HG03135 (cell line): ENCODE measurements around the gene ZDHHC22.

ENCODE experiments used
- ATAC-seq: cut with Tn5 transposase; IDR thresholded peaks from one replicate; pipeline ENCODE4 v1.9.1; 2021; ENCODE audit warnings: mild to moderate bottlenecking, moderate library complexity; ENCODE audit not compliant: unreplicated experiment

The ZDHHC22 gene

DNA sequence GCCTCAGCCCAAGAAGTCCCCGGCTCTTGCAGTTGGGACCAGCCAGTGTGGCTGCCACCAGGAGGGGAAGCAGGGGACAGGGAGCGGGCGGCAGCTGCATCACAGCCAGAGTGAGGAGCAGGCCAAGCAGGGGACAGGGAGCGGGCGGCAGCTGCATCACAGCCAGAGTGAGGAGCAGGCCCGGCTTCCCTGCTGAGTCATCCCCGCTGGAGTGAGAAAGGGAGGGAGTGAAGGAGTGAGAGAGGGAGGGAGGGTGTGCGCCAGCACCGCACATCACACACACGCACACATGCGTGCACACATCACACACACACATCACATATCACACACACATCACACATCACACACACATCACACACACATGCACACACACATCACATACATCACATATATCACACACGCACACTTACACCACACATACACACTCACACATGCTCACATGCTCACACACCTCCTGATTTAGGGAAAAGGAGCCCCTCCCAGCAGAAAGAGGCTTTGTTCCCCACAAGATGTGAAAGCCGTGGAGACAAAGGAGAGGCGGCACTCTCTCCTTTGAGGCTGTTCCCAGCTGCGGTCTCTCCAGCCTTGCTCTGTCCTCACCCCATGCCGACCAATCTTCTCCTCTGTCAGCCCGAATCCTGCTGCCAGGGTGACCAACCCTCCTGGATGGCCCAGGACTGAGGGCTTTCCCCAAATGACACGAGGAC is 16.7 kb upstream of the ZDHHC22 start:
- ATAC-seq = no peak

DNA sequence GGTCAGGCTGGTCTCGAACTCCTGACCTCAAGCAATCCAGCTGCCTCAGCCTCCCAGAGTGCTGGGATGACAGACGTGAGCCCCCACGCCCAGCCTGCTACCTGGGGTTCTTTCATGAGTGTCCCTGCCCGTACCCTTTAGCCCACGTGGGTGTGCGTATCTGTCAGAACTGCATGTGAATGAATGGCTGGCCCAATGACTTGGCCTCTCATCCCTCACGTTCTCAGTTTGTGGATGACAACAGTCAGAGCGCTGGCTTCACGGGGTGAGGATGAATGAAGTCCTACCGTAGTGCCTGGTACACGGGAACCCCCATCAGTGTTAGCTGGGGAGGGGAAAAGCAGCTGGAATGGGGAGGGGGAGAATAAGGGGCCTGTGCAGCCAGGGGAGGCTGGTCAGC is 16.1 kb upstream of the ZDHHC22 start:
- ATAC-seq = no peak

- ATAC-seq = no peak
Observed at GRCh38 chr14:77155083-77155482, 13.5 kb upstream of the ZDHHC22 start.

- ATAC-seq = no peak
Observed at GRCh38 chr14:77154421-77154820, 12.8 kb upstream of the ZDHHC22 start.

GRCh38 chr14:77153802-77154201 is 12.2 kb upstream of the ZDHHC22 start:
- ATAC-seq = no peak

DNA sequence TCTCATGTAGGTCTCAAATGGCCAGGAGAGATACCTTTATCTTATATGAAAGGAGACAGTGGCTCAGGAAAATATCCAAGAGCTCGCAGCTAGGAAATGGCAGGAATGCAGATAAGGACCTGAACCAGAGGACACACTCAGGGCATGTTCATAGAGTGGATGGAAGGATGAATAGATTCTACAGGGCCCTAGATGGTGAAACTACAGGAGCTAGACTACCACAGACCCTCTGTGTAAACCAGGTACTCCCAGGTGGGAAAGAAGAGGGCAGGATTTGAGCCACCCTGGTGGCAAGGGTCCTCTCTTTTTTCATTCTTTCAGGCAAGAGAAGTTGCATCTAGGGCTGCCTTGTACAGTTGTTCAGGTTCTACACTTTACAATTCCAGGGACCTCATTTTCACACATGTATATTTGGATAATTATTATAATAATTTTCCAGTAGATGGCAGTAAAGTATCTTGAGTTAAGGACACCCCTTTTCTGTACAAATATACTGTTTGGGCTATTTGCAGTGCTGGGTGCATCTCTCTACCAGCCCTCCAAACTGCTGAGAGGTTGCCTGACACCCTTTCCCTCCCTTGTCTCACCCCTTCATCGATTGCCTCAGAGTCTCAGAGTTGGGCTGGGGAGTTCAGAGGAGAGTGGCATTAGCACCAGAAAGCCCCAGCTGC is 10.5 kb upstream of the ZDHHC22 start:
- no peak for ATAC-seq

- ATAC-seq = no peak
Observed at GRCh38 chr14:77151245-77151644, 9.7 kb upstream of the ZDHHC22 start.

DNA sequence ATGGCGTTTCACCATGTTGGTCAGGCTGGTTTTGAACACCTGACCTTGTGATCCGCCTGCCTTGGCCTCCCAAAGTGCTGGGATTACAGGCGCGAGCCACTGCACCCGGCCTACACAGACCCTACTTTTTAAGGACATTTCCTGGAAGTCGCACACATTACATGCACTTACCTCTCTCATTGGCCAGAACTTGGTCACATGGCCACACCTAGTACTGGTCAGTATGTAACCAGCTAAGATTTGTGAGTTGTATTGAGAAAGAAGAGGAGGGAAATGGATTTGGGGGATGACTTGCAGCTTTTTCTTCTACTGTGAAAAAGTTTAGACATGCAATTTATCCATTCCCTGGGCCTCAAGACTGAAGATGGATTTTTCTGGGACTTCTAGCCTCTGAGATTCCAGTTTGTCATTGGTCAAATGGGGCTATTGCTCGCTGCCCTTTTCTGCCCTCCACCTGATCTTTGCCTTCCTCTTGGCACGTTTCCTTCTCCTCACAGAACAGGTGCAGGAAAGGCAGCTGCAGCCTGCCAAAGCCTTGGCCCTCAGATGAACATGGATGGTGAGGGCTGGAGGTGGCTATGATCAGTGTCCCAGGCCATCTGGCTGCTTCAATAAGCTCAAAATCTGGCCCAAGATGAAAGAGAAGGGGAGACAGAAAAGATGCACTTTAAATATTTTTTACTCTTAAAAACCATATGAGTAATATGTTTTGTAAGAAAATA is 7.1 kb upstream of the ZDHHC22 start:
- no peak for ATAC-seq

GRCh38 chr14:77145975-77146740 is 4.6 kb upstream of the ZDHHC22 start:
- ATAC-seq = no peak

DNA sequence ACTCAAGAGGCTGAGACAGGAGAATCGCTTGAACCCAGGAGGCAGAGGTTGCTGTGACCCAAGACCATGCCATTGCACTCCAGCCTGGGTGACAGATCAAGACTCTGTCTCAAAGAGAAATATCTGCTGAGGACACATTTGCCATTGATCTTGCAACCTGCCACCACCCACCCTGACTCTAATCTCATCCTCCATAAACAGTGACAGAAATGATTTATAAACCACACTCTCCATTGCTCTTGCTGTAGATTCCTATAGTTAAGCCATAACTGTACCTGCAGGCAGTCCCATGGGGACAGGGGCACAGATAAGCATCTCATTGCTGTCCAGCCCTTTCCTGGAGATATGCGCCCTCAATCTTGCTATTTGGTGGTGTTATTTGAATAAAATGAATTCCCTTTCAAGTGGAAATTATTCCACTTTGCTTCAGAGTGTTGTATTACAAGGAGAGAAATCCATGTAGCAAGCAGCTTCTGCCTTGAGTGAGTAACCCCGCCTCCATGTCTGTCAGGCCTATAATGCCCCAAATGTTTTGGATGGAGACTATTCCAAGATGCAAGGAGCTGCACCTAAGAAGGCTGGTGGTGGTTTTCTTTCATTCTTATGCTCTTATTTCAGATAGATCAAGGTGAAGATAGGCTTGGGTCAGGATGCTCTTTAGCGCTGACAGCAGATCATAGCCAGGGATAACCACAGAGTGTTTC is 3.0 kb upstream of the ZDHHC22 start:
- ATAC-seq = no peak

- ATAC-seq = no peak
Observed at GRCh38 chr14:77143071-77143470, 1.5 kb upstream of the ZDHHC22 start.

DNA sequence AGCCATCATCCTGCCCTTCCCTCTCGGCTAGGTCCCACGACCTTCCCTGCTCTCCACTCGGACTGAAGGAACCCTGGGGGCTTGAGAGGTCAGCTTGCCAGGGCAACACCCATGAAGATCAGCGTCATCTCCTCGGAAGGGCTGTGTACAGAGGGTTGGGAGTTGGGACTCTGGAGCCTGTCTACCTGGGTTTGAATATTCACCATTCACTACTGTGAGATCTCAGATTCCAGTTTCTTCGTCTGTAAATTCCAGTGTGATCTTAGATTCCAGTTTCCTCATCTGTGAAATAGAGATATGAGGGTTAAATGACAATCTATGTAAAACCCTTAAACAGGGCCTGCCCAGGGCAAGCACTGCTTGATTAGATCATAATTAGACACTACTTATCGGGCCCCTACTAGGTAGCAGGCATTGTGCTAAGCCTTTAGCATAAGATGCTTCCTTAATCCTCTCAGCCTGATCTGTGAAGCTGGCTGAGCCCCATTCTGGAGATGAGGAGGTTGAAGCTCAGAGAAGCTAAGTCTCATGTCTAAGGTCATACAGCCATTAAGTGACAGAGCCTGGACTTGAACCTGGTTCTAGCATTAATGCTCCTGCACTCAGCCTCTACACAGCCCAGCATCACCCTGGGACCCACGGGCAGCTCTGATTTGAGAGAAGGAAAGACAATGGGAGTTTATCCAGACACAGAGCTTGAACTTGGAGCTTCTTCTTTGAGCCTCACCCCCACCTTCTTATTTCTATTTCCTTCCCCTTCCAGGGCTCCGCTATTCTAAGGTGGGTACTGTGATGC is 612 bp upstream of the ZDHHC22 start:
- ATAC-seq = no peak

DNA sequence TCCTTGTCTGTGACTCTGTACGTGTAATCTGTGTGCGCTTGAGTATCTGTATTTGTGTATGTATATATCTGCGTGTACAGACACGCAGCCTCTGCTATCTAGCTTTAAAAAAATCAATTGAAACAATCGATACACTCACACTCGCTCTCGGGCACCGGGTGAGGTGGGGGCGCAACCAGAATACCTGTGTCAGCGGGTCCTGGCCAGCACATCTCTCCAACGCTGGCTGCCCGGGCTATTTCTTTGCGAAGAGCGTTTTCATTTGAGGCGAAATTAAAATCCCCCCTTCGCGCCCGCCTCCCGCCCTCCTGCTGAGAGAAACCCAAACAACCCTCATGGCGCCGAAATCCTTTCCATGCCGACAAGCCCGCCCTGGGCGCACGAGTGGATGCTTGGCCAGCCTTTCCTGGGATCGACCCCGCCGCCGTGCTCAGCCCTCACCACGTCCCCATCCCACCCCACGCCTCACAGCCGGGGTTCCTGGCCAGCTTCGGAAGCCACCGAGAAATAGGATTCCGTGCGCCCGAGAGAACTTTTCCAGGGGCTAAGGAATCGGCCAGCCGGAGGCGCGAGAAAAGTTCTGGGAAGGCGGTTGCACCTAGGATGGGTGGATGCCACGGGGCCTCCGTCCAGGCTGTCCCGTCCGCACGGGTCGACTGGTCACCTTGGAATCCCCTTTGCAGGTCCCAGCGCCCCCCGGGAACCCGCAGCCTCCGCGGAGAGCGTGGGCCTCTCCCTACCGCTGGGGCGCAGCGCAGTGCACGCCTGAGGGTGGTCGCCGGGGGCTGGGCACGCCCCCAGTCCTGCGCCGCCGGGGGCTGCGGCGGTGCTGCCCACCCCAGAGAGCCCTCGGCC is 1.0 kb downstream of the ZDHHC22 start:
- ATAC-seq = no peak

GRCh38 chr14:77139540-77140358 is 1.8 kb downstream of the ZDHHC22 start:
- ATAC-seq = no peak

GRCh38 chr14:77139022-77139421 is 2.6 kb downstream of the ZDHHC22 start:
- no peak for ATAC-seq

DNA sequence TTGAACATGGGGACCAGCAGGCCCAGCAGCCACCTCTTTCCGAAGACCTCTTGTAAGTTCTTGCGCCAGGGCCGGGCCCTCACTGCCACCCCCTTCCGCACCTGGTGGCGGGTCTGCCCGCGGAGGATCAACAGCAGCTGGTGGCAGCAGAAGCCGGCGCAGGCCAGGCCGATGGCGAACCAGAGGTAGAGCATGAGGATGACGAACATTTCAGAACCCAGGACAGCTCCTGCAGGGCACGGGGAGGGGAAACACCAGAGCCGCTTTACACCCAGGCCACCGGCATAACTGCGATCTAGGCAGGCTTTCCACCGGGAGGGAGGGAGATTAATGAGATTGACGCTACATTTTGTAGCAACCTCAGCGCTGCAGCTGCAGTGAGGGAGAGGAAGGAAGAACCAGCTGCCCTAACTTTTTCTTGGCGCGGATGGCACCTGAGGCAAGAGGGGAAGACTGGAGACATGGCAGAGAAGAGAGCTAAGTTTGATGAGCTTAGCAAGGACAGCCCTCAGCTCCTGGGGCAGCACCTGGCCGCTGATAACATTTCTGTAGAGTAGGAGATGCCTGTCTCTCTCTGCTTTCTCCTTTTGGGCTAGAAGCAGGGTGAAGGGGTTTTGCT is 7.8 kb downstream of the ZDHHC22 start:
- ATAC-seq = no peak

- ATAC-seq = no peak
Observed at GRCh38 chr14:77131871-77132486, 9.6 kb downstream of the ZDHHC22 start.
